SK-N-SH (cell line): ENCODE results near the gene KCNB1.

Source experiments
- CTCF ChIP-seq: fragments of 200-600 bp; sonication (generic); IDR thresholded peaks from 2 replicates; pipeline ENCODE4 v1.6.1; 2017; ENCODE audit warnings: antibody characterized with exemption, mild to moderate bottlenecking, moderate library complexity
- FOSL2 ChIP-seq: IDR thresholded peaks from 2 replicates; pipeline ENCODE4 v1.4.0; 2012; ENCODE audit warnings: low read depth, mild to moderate bottlenecking, moderate library complexity, borderline replicate concordance

DNA sequence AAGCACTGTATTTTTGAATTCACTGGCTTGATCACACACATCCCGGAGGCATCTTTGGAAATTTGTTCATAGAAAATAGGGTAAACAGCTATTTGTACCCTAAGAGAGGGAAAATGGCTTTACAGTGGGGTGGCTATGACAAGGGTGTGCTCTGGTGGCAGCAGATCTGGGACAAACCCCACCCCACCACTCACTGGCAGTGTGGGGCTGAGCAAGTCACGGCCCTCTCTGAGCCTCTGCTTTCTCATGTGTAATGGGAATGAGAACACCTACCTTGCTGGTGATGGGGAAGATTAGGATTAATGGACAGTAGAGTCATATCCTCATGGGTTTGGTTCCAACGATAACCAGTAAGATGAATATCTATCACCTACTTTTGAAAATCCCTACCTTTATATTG, 78.0 kb downstream of the KCNB1 start:
- TF ChIP-seq CTCF: no peak
- TF ChIP-seq FOSL2: no peak
